GM19043 (cell line): ENCODE measurements around the gene ZKSCAN1.

ENCODE experiments used
- ATAC-seq: cut with Tn5 transposase; IDR thresholded peaks from one replicate; pipeline ENCODE4 v1.9.1; 2021; ENCODE audit warnings: low read depth; ENCODE audit not compliant: unreplicated experiment

Gene ZKSCAN1

GRCh38 chr7:100074841-100075240 is 59.4 kb downstream of the ZKSCAN1 start:
- no peak for ATAC-seq

- ATAC-seq, result no peak
Observed at GRCh38 chr7:100075418-100075817, 60.0 kb downstream of the ZKSCAN1 start.

DNA sequence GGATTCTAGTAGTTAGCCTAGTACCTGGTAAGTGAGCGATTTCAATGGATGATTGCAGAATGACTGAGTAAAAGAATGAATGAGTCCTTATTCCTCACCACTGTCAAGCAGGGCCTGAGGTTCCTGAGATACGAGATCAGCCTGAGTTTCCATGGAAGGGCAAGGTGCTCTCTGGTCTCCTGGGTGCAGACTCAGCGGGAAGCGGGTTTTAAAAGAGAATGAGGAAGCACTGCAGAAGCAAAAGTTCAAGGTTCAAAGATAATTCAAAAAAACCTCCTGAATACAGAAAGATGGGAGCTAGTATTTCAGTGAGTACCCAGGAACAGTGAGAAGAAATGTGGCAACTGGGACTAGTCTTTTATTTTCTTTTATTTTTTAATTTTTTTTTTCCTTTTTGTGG is 61.8 kb downstream of the ZKSCAN1 start:
- no peak for ATAC-seq

DNA sequence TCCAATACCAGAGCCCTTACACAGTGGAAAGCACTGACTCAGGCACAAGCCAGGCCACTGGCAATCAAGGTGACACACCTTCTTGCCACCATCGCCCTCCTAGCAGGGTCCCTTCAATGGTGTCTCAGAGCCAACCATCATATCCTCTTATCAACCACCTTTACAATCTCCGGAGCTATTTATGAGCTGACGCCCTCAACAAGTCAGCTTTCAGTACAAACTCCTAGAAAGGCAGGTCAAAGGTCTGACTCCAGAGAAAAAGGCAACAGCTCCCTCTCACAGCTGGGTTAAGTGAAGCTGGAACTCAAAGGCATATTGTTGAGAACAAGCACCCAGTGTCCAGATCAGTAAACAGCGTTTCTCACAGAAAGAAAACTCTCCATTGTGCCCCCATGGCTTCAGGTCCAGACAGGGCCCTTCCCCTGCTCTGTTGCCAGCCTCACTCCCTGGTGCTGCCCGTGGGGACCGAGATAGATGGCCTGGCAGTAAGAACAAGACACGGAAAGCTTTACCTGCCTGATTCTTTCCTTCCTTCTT is 63.7 kb downstream of the ZKSCAN1 start:
- ATAC-seq, result no peak

DNA sequence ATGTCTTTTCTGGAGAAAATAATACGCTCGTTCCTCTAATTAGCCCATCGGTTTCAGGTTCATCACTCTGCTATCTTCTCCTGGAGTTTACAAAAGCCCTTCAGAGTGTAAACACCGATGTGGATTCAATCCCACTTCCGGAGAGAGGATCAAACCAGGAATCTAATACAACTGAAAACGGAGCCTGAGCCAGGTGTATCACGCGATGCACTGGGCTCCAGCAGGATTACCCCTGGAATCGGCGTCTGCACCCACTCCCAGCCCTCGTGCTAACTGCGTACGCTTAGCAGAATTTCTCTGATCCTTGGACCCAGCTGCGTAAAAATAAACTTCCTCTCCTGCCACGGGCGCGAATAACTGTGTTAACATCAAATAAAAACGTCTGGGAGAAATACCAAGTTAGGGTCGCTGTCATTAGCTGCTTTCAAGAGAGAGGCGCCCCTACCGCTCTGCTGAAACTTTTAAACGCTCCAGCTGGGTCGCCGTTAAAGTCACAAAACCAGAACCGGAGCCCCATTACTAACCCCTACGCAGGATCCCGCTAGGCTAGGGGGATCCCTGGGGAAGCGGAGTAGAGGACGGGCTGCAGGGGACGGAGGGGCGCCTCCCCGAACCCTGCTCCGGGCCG is 65.6 kb downstream of the ZKSCAN1 start:
- peak; percentile 3 for ATAC-seq

GRCh38 chr7:100081535-100082102 is 66.2 kb downstream of the ZKSCAN1 start, which contains the start of gene ZNF3:
Gene ZNF3, minus strand, starts transcription at chr7:100081723. Its CDS starts 4,366 bp downstream, at chr7:100077357.
- ATAC-seq, result peak; percentile 71

GRCh38 chr7:100082978-100083377 is 67.6 kb downstream of the ZKSCAN1 start:
- ATAC-seq, result no peak

DNA sequence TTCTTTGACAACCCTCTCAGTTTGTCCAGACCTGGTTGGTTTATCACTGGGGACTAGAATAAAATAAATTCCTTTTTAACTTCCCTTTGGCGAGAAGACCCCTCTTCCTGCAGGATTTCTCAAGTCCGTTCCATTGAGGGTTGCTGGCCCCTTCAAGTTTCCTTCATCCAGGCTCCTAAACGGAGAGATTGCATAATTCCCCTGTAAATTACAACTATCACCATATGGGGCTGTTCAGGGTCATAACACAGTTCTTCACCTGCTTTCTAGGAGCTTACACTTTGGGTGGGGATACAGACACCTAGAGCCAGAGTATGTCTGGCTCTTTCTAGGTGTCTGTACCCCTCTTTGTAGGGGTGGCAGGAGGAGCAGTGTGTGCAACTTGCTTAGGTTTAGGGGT is 70.1 kb downstream of the ZKSCAN1 start:
- ATAC-seq, result no peak

- ATAC-seq, result no peak
Observed at GRCh38 chr7:100087055-100087750, 71.8 kb downstream of the ZKSCAN1 start.

- no peak for ATAC-seq
Observed at GRCh38 chr7:100088095-100088620, 72.8 kb downstream of the ZKSCAN1 start.

- ATAC-seq, result no peak
Observed at GRCh38 chr7:100088621-100089457, 73.4 kb downstream of the ZKSCAN1 start, which contains the start of gene COPS6. Gene COPS6, plus strand, starts transcription at chr7:100088969. Its CDS starts 22 bp downstream, at chr7:100088991.

DNA sequence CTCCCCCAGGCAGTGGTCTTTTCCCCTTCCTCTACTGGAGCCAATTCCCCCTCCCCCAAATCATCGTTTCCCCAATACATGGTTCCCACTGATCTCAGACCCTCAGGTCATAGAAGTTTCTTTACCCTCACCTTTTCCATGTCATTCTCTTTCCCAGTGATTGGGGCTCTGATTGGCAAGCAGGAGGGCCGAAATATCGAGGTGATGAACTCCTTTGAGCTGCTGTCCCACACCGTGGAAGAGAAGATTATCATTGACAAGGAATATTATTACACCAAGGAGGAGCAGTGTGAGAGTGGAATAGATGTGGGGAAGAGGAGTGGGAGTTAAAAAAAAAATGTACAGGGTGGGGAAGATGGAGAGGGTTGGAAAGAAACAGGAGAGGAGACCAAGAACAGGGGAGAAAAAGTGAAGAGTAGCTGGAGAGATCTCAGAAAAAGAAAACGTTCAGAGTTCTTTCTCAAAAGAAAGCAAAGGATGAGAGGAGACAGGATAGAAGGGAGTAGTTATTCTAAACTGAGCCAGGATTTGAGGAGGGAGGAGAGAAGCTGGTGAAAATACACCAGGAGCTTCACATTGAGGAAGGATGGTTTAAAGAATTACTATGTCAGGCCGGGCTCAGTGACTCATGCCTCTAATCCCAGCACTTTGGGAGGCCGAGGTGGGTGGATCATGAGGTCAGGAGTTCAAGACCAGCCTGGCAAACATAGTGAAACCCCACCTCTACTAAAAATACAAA is 74.2 kb downstream of the ZKSCAN1 start:
- ATAC-seq, result no peak

DNA sequence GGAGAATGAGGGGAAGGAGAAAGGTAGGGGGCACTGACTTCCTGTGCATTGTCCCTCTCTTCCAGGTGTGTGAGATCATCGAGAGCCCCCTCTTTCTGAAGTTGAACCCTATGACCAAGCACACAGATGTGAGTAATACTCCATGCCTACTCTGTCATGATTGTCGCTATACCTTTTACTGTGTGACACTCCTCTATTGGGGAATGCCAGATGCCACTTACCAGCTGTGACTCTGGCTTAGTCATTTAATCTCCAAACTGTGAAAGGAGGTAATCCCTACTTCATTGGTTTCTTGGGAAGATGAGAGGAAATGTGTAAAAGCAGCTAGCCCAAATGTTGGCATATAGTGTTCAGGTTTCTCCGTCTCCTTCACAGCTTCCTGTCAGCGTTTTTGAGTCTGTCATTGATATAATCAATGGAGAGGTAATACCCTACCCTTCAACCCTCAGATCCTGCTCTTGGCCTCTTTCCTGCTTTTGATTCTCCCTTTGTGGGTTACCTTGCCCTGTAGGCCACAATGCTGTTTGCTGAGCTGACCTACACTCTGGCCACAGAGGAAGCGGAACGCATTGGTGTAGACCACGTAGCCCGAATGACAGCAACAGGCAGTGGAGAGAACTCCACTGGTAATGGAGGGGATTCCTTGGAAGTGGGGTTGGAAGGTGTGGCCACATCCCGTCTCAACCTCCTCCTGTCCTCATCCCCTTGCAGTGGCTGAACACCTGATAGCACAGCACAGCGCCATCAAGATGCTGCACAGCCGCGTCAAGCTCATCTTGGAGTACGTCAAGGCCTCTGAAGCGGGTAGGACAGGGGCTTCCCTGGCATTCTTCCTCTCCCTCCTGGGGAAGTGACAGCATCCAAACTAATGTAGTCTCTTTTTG is 75.4 kb downstream of the ZKSCAN1 start:
- ATAC-seq, result no peak
